Sigmoid colon (tissue), 4 donors: Measurements from ENCODE around the gene RTL10.

ENCODE experiments used
- EP300 ChIP-seq, 4 donors: sonication (generic); formaldehyde crosslinking; IDR thresholded peaks; one replicate each; pipeline ENCODE4 v1.6.1; 2017; ENCODE audit warnings: antibody characterized with exemption in 4 of 4
- POLR2A ChIP-seq, 2 donors: fragments of 450-650 bp; IDR thresholded peaks; one replicate each; pipeline ENCODE4 v1.6.1; 2016; ENCODE audit warnings: antibody characterized with exemption in 2 of 2, mild to moderate bottlenecking in 2 of 2, moderate library complexity in 2 of 2
- POLR2AphosphoS5 ChIP-seq, 4 donors: sonication (generic); formaldehyde crosslinking; IDR thresholded peaks; one replicate each; pipeline ENCODE4 v1.6.1; 2017; ENCODE audit warnings: antibody characterized with exemption in 4 of 4
- TF ChIP-seq, protein P1 (sequence below), 4 experiments: fragments of 450-650 bp in 3 of 4; fragments of 200-600 bp in 1 of 4; IDR thresholded peaks; one replicate each; pipeline ENCODE4 v1.5.1; 2016 to 2019; ENCODE audit warnings: antibody characterized with exemption in 4 of 4, mild to moderate bottlenecking in 3 of 4, moderate library complexity in 2 of 4

DNA sequence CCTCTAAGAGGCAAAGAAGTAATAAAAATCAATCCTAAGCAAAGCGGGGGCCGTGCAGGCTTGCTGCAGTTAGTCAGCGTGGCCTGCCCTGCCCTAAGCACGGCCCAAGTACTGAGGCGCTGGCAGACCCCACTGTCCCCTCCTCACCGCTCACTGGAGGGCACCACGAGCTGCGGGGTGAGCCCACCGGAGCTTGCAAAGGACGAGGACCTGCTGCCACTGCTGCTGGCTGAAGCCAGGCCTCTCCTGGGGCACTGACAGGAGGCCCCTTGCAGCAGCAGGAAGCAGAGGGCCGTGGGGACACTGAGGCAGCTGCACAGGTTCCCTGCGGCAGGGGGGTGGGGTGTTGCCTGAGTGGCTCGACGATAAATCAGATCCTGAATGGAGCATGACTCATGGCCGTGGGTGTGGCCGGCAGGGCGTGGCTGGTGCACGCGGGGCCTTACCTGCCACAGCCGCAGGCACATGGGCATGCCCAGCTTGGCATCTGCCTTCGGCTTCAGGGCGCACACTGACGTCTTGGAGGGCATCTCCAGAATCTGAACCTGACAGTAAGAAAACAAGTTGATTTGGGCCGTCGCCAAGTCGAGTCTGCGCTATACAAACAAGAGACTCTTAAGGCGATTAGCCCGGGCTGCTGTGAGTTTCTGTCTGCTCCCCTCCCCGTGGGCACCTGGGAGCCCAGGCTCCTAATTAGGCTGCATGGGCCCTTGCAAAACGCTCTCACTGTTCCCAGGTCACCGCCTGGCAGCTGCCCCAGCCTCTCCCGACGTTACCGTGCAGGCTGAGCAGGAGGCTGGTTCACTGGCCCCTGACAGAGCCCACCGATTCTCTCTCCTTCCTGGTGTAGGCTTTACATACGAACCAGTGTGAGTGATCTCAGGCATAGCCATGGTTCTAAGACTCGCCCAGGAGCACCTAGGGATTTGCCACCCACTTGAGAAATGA, 48.2 kb downstream of the RTL10 start:
- TF ChIP-seq EP300 (IDR thresholded peaks at IDR 0.05): no peak
- TF ChIP-seq, protein P1, sequence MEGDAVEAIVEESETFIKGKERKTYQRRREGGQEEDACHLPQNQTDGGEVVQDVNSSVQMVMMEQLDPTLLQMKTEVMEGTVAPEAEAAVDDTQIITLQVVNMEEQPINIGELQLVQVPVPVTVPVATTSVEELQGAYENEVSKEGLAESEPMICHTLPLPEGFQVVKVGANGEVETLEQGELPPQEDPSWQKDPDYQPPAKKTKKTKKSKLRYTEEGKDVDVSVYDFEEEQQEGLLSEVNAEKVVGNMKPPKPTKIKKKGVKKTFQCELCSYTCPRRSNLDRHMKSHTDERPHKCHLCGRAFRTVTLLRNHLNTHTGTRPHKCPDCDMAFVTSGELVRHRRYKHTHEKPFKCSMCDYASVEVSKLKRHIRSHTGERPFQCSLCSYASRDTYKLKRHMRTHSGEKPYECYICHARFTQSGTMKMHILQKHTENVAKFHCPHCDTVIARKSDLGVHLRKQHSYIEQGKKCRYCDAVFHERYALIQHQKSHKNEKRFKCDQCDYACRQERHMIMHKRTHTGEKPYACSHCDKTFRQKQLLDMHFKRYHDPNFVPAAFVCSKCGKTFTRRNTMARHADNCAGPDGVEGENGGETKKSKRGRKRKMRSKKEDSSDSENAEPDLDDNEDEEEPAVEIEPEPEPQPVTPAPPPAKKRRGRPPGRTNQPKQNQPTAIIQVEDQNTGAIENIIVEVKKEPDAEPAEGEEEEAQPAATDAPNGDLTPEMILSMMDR (IDR thresholded peaks at IDR 0.05): no peak
- TF ChIP-seq POLR2A (IDR thresholded peaks at IDR 0.05): no peak
- no peak for TF ChIP-seq POLR2AphosphoS5 (IDR thresholded peaks at IDR 0.05)
